MCF 10A (cell line): Measurements from ENCODE around the gene ARHGAP33. TPM values are rescaled to one million over a fixed set of nuclear protein-coding genes. Genes with fewer than 3 reads are reported as not detected.
A peak's percentile ranks its signal among the peaks of the same experiment; 100 is the strongest.

Source experiments
- BruUV-seq: library from RNA; stranded (reverse); fragments of 400-500 nt; replicated peaks from 2 replicates; lab custom pipeline; 2021; lab: Mats Ljungman, UMichigan
- CTCF ChIA-PET: fragments of 300-600 bp; sonication (Branson Sonifier 250); formaldehyde crosslinking; extraction: SDS; loops from one replicate; lab custom pipeline; 2021; ENCODE audit warnings: antibody characterized with exemption, inconsistent platforms; lab: Yijun Ruan, JAX
- POLR2A ChIA-PET: fragments of 300-600, 350-650 bp; sonication (Branson Sonifier 250); formaldehyde crosslinking; extraction: SDS; loops from one replicate; lab custom pipeline; 2020; ENCODE audit warnings: antibody characterized with exemption, inconsistent platforms; lab: Yijun Ruan, JAX
- DNase-seq: peaks from one replicate; pipeline ENCODE4 v3.0.0-alpha.2; 2018; ENCODE audit not compliant: unreplicated experiment
- H3K27ac Mint-ChIP-seq: one replicate; pipeline ENCODE4 v1.8.0; 2022; ENCODE audit warnings: mild to moderate bottlenecking, low read depth, mixed read lengths; ENCODE audit not compliant: unreplicated experiment
- H3K27me3 Mint-ChIP-seq: one replicate; pipeline ENCODE4 v1.8.0; 2022; ENCODE audit warnings: mixed read lengths; ENCODE audit not compliant: insufficient read depth, unreplicated experiment
- H3K36me3 Mint-ChIP-seq: one replicate; pipeline ENCODE4 v1.8.0; 2022; ENCODE audit warnings: mild to moderate bottlenecking, moderate library complexity, mixed read lengths; ENCODE audit not compliant: insufficient read depth, unreplicated experiment
- H3K4me1 Mint-ChIP-seq: one replicate; pipeline ENCODE4 v1.8.0; 2022; ENCODE audit warnings: mixed read lengths; ENCODE audit not compliant: insufficient read depth, unreplicated experiment
- H3K4me3 Mint-ChIP-seq: one replicate; pipeline ENCODE4 v1.8.0; 2022; ENCODE audit warnings: mild to moderate bottlenecking, moderate library complexity, mixed read lengths; ENCODE audit not compliant: unreplicated experiment
- H3K9me3 Mint-ChIP-seq: one replicate; pipeline ENCODE4 v1.8.0; 2022; ENCODE audit warnings: mixed read lengths; ENCODE audit not compliant: unreplicated experiment
- intact Hi-C: fragments of 100-400 bp; cut with micrococcal nuclease; formaldehyde crosslinking; loops from 2 replicates; pipeline ENCODE4 v1.14.1; 2022
- total RNA-seq: library from RNA; stranded (reverse); gene quantifications from 2 replicates; pipeline ENCODE4 v1.2.3, GENCODE V29; 2022
- TF ChIP-seq, protein P1 (sequence below): fragments of 200-600 bp; IDR thresholded peaks from one replicate; pipeline ENCODE4 v1.8.0; 2022; ENCODE audit warnings: antibody characterized with exemption, mild to moderate bottlenecking; ENCODE audit not compliant: unreplicated experiment

The ARHGAP33 gene
- total RNA-seq, 1 experiment from 2014 or later, result 5.4 TPM

DNA sequence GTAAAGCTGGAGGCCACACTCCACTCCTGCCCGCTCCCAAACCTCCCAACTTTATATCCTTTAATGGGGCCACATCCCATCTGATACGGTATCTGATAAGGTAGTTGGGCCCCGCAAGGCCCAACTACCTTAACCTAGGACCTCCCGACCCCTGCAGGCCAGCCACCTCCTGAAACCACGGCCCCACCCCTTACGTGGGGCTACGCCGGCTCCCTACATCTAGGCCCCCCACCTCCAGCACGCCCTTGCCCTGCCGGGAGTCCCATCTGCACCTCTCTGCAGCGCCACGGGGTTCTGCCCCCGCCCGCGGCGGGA, 35.3 kb upstream of the ARHGAP33 start:
- H3K9me3 Mint-ChIP-seq, result no peaks in the 10 kb centered on the region
- peaks cover 33% of the 10 kb centered on the region for H3K36me3 Mint-ChIP-seq
- no peak for DNase-seq
- intact Hi-C loops, result no loop called here
- H3K27me3 Mint-ChIP-seq, result no peaks in the 10 kb centered on the region
- POLR2A ChIA-PET, result interaction anchor here (0.6 to 2.0 kb wide), 11 partner anchors 9 to 96 kb away, joined by 3 to 9 read pairs (median 3); partner anchors contain the start of gene LIN37
- H3K27ac Mint-ChIP-seq, result no peak overlapping the region
- TF ChIP-seq, protein P1, sequence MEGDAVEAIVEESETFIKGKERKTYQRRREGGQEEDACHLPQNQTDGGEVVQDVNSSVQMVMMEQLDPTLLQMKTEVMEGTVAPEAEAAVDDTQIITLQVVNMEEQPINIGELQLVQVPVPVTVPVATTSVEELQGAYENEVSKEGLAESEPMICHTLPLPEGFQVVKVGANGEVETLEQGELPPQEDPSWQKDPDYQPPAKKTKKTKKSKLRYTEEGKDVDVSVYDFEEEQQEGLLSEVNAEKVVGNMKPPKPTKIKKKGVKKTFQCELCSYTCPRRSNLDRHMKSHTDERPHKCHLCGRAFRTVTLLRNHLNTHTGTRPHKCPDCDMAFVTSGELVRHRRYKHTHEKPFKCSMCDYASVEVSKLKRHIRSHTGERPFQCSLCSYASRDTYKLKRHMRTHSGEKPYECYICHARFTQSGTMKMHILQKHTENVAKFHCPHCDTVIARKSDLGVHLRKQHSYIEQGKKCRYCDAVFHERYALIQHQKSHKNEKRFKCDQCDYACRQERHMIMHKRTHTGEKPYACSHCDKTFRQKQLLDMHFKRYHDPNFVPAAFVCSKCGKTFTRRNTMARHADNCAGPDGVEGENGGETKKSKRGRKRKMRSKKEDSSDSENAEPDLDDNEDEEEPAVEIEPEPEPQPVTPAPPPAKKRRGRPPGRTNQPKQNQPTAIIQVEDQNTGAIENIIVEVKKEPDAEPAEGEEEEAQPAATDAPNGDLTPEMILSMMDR, result no peak
- peaks cover 11% of the 10 kb centered on the region for H3K4me1 Mint-ChIP-seq
- no TSS peak for BruUV-seq
- H3K4me3 Mint-ChIP-seq, result peak overlapping the region; percentile 72
- CTCF ChIA-PET, result interaction anchor here (0.6 kb wide), 1 partner anchor 46 kb away, joined by 5 read pairs; no protein-coding TSS in a partner anchor

DNA sequence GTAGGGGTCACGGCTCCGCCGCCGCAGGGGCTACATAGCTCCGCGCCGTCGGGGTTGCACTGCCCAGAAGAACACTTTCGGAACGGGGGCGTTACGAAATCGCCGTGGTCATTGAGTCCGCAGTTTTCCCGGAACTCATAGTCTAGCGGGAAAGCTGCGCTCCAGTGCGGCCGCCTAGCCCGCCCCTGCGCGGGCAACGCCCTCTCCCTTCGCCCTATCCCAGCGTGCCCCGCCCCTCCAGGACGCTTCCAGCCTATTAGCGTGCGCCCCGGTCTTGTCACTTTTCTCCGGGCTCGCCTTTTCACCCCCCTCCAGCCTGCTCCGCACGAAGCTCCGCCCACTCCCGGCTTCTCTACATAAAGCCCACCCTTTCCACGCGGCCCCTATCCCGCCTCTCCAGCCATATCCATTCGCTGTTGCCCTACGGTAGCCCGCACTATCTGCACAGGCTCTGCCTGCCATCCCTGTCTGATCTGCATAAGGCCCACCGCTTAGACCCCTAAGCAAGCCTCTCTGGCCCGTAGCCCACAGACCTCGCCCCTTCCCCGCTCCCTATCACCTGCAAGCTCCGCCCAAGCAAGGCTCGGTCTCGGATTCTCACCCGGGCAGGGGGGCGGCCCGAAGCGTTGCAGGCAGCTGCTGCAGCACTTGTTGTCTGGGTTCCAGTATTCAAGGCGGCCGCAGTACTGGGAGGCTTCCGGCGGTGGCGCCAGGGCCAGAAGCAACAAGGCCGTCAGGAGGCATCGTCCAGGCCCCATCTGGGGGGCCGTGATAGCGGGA, 34.8 kb upstream of the ARHGAP33 start:
- no TSS peak for BruUV-seq
- Mint-ChIP-seq H3K27ac (no peak overlapping the region), H3K36me3 (peaks cover 39% of the 10 kb centered on the region), H3K9me3 (no peaks in the 10 kb centered on the region), H3K4me3 (peak overlapping the region; percentile 72), H3K4me1 (peaks cover 11% of the 10 kb centered on the region), H3K27me3 (no peaks in the 10 kb centered on the region)
- DNase-seq, result peak; percentile 98
- POLR2A ChIA-PET, result interaction anchor here (0.6 to 2.0 kb wide), 14 partner anchors 8 to 162 kb away, joined by 3 to 9 read pairs (median 3); partner anchors contain the start of gene LIN37
- TF ChIP-seq, protein P1, result no peak
- CTCF ChIA-PET, result no interaction called here
- intact Hi-C loops, result no loop called here

DNA sequence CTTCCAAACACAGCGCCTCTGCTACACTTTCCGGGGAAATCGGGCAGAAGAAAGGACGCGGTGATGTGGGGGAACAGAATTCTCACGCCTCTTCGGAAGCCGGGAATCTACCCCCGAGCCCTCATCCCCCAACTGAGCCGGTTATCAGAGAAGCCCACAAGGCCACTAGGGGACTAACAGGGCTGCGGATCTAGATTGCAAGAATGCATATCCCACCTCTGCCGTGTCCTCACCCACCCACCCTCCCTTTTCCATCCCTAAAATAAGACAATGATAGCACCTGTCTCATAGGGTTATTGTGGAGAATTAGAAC, 34.2 kb upstream of the ARHGAP33 start:
- H3K27me3 Mint-ChIP-seq, result no peaks in the 10 kb centered on the region
- H3K4me3 Mint-ChIP-seq, result peak overlapping the region; percentile 72
- TF ChIP-seq, protein P1, result no peak
- no TSS peak for BruUV-seq
- ChIA-PET CTCF (no interaction called here), POLR2A (interaction anchor here (0.6 to 2.0 kb wide), 8 partner anchors 10 to 162 kb away, joined by 3 to 9 read pairs (median 4); no protein-coding TSS in a partner anchor)
- no peaks in the 10 kb centered on the region for H3K9me3 Mint-ChIP-seq
- no peak for DNase-seq
- no peak overlapping the region for H3K27ac Mint-ChIP-seq
- peaks cover 16% of the 10 kb centered on the region for H3K4me1 Mint-ChIP-seq
- intact Hi-C loops, result no loop called here
- peaks cover 39% of the 10 kb centered on the region for H3K36me3 Mint-ChIP-seq

DNA sequence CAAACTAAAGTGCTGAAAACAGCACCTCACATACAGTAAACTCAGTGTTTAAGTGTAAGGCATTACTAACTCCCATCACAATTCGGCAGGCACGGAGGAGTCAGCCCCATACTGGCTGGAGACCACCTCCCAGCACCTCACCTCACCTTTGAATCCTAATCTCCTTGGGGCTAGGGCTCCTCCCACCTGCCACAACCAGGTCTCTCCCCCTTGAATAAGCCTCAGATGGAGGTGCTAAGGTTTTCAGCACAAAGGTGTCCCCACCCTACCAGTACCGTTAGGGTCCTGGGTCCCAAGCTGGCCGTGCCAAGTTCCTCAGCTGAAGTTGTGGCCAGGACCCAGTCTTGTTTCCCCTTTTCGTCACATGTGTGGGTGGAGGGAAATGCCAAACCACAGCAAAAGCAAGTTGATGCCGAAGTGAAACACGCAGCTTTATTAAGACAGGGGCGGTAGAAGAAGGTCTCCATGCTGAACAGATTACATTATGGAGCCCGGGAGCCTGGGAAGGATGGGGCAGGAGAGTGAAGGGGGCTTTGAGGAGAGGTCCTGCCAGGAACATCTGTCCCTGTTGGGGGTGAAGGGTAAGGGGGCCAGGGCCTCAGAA, 33.1 kb upstream of the ARHGAP33 start, which contains the start of gene IGFLR1:
TSS of gene IGFLR1 (minus strand) at position 332 of the 604 bp plus-strand sequence. CDS start 1,272 bp downstream, outside the sequence.
- DNase-seq, result no peak
- Mint-ChIP-seq H3K36me3 (peaks cover 35% of the 10 kb centered on the region), H3K27me3 (no peaks in the 10 kb centered on the region), H3K4me3 (no peak within 1 kb of the TSS), H3K27ac (no peak within 1 kb of the TSS), H3K9me3 (no peaks in the 10 kb centered on the region), H3K4me1 (peaks cover 20% of the 10 kb centered on the region)
- BruUV-seq, result no TSS peak
- intact Hi-C loops, result no loop called here
- ChIA-PET POLR2A (interaction anchor here (0.6 kb wide), 1 partner anchor 135 kb away, joined by 3 read pairs; no protein-coding TSS in a partner anchor), CTCF (no interaction called here)
- TF ChIP-seq, protein P1, result no peak
